ENCODE measurements around the gene BABAM2.

BABAM2 gene

GRCh38 chr2:28209864-28210263 is 319.3 kb downstream of the BABAM2 start:
- DNase-seq (ENCODE audit: low read depth) = no peak

- no peak for DNase-seq (ENCODE audit: low read depth)
Observed at GRCh38 chr2:28210535-28210934, 320.0 kb downstream of the BABAM2 start.

GRCh38 chr2:28216331-28216730 is 325.8 kb downstream of the BABAM2 start:
- no peak for DNase-seq (ENCODE audit: low read depth)

GRCh38 chr2:28217042-28217740 is 326.7 kb downstream of the BABAM2 start:
- DNase-seq (ENCODE audit: low read depth) = no peak

GRCh38 chr2:28219138-28219537 is 328.6 kb downstream of the BABAM2 start:
- DNase-seq (ENCODE audit: low read depth) = no peak

- DNase-seq (ENCODE audit: low read depth) = no peak
Observed at GRCh38 chr2:28219758-28220368, 329.3 kb downstream of the BABAM2 start.

GRCh38 chr2:28224648-28225472 is 334.3 kb downstream of the BABAM2 start:
- no peak for DNase-seq (ENCODE audit: low read depth)

GRCh38 chr2:28225473-28226080 is 335.0 kb downstream of the BABAM2 start:
- no peak for DNase-seq (ENCODE audit: low read depth)

GRCh38 chr2:28226558-28226957 is 336.0 kb downstream of the BABAM2 start:
- DNase-seq (ENCODE audit: low read depth) = no peak

- DNase-seq (ENCODE audit: low read depth) = no peak
Observed at GRCh38 chr2:28227498-28227897, 337.0 kb downstream of the BABAM2 start.

GRCh38 chr2:28228434-28228995 is 338.0 kb downstream of the BABAM2 start:
- no peak for DNase-seq (ENCODE audit: low read depth)

GRCh38 chr2:28231110-28231631 is 340.6 kb downstream of the BABAM2 start:
- no peak for DNase-seq (ENCODE audit: low read depth)

GRCh38 chr2:28232295-28232694 is 341.8 kb downstream of the BABAM2 start:
- no peak for DNase-seq (ENCODE audit: low read depth)

GRCh38 chr2:28233164-28233676 is 342.7 kb downstream of the BABAM2 start:
- no peak for DNase-seq (ENCODE audit: low read depth)

GRCh38 chr2:28234807-28235206 is 344.3 kb downstream of the BABAM2 start:
- no peak for DNase-seq (ENCODE audit: low read depth)

- DNase-seq (ENCODE audit: low read depth) = no peak
Observed at GRCh38 chr2:28239207-28239606, 348.7 kb downstream of the BABAM2 start.

GRCh38 chr2:28240937-28241336 is 350.4 kb downstream of the BABAM2 start:
- DNase-seq (ENCODE audit: low read depth) = no peak

- DNase-seq (ENCODE audit: low read depth) = no peak
Observed at GRCh38 chr2:28247290-28247689, 356.8 kb downstream of the BABAM2 start.

GRCh38 chr2:28247734-28248133 is 357.2 kb downstream of the BABAM2 start:
- DNase-seq (ENCODE audit: low read depth) = no peak

- DNase-seq (ENCODE audit: low read depth) = no peak
Observed at GRCh38 chr2:28248511-28248910, 358.0 kb downstream of the BABAM2 start.

- DNase-seq (ENCODE audit: low read depth) = no peak
Observed at GRCh38 chr2:28250006-28250405, 359.5 kb downstream of the BABAM2 start.

- DNase-seq (ENCODE audit: low read depth) = no peak
Observed at GRCh38 chr2:28251337-28251736, 360.8 kb downstream of the BABAM2 start.

All from stimulated activated CD8-positive, alpha-beta memory T cell treated with anti-CD3 and anti-CD28 coated beads, Interleukin-12 subunit alpha, Interleukin-12 subunit beta, amount 100 ng/mL, for 4 hours (primary cell).